Stimulated activated CD8-positive, alpha-beta memory T cell treated with anti-CD3 and anti-CD28 coated beads, Interleukin-15, amount 100 ng/mL, for 4 hours (primary cell): ENCODE data around the gene VSIG2.

Experiments used
- DNase-seq, 2 donors: peaks; one replicate each; pipeline ENCODE4 v3.0.0-alpha.2; 2020; ENCODE audit warnings: low read depth in 2 of 2

The VSIG2 gene

GRCh38 chr11:124724979-124725718 is 26.9 kb downstream of the VSIG2 start:
- no peak for DNase-seq

DNA sequence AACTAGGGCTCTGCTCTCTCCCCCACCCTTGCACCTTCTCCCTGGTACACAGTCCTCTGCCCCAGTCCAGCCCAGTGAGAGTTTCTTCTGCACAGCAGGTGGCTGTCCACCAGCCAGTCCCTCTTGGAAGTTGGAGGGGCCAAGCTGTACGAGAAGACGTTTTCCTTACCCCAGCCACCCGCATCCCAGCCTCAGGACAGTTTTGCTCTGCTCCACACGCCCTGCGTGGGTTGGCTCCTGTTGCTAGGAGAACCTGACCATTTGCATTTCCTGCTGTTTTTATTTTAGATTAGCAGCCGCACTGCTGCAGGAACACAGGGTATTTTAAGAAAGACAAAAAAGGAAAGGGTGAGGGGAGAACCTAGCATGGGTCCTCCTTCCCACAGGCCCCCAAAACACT is 29.9 kb downstream of the VSIG2 start:
- DNase-seq, result no peak

DNA sequence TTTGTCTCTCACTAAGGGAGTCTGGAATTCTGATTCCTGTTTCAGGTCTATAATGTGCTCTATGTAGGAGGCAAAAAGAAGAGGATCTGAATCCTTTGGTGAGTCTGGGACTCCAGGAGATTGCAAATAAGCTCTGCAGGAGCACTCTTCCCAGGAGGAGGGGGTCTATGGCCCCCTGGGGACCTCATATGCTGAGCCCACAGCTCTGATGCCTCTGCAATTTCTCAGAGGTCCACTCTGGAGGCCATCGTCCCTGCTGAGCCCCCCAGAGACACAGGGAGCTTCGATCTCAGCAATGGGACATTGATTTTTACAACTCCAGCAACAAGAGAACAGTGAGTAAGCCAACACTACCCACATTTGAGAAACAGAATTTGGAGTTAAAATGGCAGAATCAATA is 32.5 kb downstream of the VSIG2 start:
- no peak for DNase-seq

DNA sequence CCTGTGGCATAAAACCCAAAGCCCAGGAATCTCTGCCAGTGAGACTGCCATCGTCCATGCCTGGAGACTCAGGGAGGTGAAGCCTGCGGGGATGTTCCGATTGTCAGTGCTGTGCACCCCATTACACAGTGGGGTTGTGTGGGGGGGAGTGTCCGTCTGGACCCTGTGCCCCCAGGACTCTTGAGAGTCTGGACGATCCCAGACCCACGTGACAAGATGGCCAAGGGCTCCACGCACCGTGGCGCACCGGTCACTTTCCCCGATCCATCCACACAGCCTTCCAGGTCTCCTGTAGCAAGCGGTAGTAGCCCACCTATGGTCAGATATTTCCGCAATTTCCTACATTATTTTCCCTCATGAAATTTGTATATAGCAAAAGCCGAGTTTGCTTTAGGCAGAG is 33.3 kb downstream of the VSIG2 start:
- DNase-seq, result no peak

DNA sequence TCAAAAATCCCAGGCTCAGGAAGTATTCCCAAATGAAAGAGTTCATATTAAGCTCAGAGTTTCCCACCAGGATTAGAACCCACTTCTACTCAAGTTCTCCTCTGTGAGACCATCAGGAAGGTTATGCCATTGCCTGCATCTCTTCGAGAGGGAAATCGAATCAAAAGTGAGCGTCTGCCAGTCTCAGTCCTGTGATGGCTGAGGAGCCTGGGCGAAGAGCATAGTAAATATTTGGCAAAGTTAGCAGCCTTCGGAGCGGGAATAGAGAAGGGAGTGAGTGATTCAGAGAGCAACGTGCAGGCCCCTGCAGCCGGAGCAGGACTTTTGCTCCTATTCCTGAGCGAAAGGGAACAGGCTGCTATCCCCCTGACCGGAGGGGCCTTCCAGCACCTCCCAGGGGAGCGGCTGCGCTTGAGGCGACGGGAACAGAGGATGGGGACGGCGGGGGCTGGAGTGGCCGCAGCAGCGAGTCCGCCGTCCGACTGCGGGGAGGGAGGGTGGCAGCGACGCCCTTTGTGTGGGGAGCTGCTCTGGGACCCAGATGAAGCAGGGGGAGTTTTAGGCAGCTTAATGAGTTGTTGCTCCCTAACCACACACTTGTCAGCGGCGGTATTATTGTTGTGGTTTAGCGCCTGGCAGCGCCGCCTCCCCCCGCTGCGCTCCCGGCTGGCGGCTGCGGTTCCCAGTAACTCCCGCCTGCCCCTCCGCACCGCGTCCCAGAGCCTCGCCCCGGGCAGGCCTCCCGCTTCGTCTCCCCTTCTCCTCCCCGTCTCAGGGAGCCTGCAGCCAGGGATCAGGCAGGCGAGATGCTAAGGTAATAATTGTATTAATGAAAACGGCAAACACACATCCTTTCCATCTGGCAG is 34.0 kb downstream of the VSIG2 start:
- no peak for DNase-seq

GRCh38 chr11:124717421-124717785 is 34.7 kb downstream of the VSIG2 start:
- DNase-seq, result no peak

- DNase-seq, result no peak
These were observed 35.5 kb downstream of the VSIG2 start for GRCh38 chr11:124716591-124716990.

GRCh38 chr11:124712392-124712791 is 39.7 kb downstream of the VSIG2 start:
- DNase-seq, result no peak

GRCh38 chr11:124707829-124708228 is 44.2 kb downstream of the VSIG2 start:
- no peak for DNase-seq

GRCh38 chr11:124700028-124700427 is 52.0 kb downstream of the VSIG2 start:
- no peak for DNase-seq

DNA sequence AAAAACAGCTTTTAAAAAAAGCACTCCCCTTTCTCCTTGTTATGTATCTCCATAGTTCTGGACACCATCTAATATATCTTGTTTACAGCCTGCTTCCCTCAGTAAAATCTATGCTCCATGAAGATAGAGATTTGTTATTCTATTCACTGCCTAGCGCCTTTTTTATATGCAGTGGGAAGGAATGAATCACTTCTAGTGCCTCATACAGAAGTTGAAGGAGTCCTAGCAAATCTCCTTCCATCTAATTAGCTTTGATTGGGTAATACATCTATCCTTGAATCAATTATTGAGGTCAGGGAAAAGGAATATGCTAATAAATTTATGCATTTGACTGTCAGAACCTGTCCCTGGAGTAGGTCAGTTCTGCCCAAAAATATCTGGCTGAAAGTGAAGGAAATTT is 52.5 kb downstream of the VSIG2 start:
- DNase-seq, result no peak
